Measurements from ENCODE around the gene GABRG3.

GRCh38 chr15:27183201-27183600 lies 212.2 kb downstream of the GABRG3 start:
- TF ChIP-seq USF2 (IDR thresholded peaks at IDR 0.05; ENCODE audit: low read depth, low read length) = no peak
- TF ChIP-seq CEBPB (IDR thresholded peaks at IDR 0.05; ENCODE audit: low read depth, low read length) = no peak
- no peak for TF ChIP-seq POLR2A (IDR thresholded peaks at IDR 0.05; ENCODE audit: low read depth, low read length)
- TF ChIP-seq CTCF (conservative IDR thresholded peaks at IDR 0.05; ENCODE audit: low read depth, low read length) = no peak
- TF ChIP-seq ELK1 (IDR thresholded peaks at IDR 0.05; ENCODE audit: borderline replicate concordance, low read depth, low read length) = no peak
- TF ChIP-seq SMC3 (IDR thresholded peaks at IDR 0.05; ENCODE audit: low read depth, low read length) = no peak
- TF ChIP-seq RAD21 (IDR thresholded peaks at IDR 0.05; ENCODE audit: low read length) = no peak
- TF ChIP-seq MXI1 (IDR thresholded peaks at IDR 0.05; ENCODE audit: borderline replicate concordance, low read depth, low read length) = no peak
- no peak for TF ChIP-seq RFX5 (IDR thresholded peaks at IDR 0.05; ENCODE audit: low read depth, low read length)
- TF ChIP-seq MAFK (IDR thresholded peaks at IDR 0.05; ENCODE audit: low read depth, low read length) = no peak

All from IMR-90 (cell line).